NCI-H526 (cell line): Measurements from ENCODE around the gene MTX2.

ENCODE experiments used
- DNase-seq, 2 experiments: peaks; one replicate each; lab custom pipeline; 2025; lab: John Stamatoyannopoulos, UW

MTX2 gene

DNA sequence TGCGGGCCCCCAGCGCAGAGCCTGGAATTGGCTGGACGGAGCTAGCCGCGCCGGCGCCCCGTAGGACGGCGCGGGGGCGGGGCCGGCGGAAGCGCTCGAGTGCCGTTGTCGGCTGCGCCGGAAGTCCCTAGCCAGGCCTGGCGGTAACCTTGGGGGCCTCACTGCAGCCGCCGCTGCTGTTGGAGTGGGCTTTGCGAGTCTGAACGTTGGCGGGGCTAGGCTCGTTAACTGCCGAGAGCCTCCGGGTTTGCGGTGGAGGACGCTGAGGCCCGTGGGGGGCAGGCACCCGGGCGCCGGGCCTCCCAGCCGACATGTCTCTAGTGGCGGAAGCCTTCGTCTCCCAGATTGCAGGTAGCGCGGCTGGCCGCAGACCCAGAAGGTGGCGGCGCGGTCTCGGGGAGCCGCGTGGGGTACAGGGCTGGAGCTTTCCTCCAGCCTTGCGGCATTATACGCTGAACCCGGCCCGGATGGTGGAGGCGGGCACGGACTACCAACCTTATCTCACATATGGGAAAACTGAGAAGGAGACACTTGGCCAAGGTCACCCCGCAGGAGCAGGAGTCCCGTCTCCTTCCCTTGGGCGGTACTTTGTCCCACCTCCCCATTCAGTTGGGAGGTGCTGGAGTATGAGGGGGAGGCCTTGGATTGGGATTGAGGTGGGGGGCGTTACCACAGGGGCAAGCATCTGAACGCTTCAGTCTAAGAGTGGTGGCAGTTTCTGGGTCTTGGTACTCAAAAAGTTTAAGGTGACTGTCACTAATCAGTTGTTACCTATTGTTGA, at the start of gene MTX2:
Gene MTX2, plus strand, starts transcription at position 124 of the 781 bp plus-strand sequence. Its CDS starts 188 bp downstream, at position 312.
- DNase-seq, result peak; percentile 83 to 95

DNA sequence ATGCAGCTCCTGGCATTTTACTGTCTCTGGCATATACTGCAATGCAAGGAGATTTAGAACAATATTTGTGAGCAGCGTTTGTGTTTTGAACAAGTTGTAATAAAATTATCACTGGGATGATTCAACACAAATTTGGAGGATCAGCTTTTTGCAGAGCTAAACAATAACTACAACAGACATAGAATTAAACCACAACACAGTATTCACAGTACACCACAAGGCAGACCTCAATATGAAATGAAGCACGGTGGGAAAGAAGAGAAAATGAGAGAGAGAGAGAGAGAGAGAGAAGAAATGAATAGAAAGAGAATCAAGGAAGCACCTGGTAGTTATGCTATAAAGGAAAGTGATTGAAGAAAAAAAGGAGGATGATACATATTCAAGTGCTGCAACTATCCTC, 41.4 kb upstream of the MTX2 start:
- DNase-seq, result no peak

DNA sequence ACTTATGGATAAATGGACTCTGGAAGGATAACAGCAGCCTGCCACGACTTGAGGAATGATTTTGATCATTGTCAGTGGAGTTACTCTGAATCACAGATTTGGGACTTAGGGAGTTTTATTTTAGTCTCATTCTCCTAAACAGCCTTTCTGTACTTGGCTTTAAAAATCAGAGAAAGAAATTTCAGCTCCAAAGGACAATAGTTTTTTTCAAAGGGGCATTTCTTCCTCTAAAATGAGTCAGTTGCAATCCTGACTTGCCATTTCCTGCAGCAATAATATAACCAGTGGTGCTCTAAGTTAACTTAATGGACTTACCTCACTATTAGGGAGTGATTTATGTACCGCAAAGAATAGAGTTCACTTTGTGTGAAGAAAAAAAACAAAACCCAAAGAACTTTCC, 35.1 kb upstream of the MTX2 start:
- no peak for DNase-seq

DNA sequence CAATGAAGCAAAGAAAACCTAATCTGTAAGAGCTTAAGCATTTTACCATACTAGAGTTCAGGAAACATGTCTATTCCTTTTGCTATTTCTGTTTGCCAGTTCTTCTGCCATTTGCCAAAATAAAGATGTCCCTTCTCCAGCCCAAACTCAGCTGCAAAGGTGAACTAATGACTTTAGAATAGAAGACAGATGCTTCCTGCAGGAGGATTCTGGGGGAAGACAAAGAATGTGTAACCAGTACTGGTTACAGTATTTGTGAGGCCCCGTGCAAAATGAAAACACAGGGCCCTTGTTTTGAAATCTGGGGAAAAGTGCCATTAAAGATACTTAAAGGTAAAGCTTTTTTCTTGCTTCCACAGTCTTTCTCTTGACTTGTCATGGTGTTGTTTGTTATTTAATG, 34.3 kb upstream of the MTX2 start:
- no peak for DNase-seq

DNA sequence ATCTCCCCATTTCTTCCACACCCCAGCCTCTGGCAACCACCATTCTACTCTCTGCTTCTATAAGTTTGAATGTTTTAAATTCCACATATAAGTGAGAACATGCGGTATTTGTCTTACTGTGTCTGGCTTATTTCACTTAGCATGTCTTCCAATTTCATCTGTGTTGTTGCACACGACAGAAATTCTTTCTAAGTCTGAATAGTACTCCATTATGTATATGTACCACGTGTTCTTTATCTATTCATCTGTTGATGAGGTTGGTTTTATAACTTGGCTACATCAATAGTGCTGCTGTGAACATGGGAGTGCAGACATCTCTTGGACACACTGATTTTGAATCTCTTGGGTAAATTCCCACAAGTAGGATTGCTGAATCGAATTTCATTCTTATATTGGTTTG, 31.8 kb upstream of the MTX2 start:
- DNase-seq, result no peak

DNA sequence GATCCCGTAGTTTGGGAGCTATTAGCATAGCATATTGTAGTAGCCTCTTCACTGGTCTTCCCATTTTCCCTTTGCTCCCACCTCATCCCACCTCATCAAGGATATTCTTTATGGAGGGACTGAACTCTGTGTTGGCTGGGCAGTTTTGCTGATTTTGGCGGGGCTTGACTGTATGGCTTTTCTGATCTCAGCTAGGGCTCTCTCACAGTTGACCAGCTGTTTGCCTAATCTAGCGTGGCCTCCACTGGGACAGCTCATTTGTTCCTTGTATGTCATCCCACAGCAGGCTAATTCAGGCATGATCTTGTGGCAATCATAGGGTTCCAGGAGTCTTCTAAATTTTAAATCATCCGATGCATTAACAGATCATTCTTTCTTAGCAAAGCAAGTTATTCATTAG, 30.2 kb upstream of the MTX2 start:
- no peak for DNase-seq

DNA sequence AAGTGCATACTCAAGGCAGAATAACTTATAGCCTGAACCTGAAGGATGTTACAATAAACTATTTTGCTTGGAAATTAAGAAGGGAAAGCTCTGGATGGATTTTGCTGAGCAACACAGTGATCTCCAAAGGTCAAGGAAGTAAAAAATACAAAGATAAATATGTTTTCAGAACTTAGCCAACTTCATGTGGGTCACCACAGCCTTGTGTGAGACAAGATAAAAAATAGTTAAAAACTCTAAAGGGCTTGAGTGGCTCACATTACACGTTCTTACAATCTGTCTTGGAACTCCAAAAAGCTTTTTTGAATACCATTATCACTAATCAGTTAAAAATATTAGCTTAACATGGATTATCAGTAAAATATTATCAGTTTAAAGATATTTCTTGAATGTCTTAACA, 28.9 kb upstream of the MTX2 start:
- no peak for DNase-seq

DNA sequence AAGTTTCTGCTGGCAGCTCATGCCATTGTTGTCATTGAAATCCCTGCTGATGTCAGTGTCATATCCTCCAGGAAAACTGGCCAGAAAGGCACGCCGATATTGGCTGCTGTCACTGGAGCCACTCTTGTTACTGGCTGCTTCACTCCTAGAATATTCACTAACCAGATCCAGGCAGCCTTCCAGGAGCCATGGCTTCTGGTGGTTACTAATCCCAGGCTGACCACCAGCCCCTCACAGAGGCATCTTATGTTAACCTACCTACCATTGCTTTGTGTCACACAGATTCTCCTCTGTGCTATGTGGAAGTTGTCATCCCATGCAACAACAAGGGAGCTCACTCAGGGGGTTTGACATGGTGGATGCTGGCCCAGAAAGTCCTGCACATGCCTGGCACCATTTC, 27.0 kb upstream of the MTX2 start:
- DNase-seq, result no peak

DNA sequence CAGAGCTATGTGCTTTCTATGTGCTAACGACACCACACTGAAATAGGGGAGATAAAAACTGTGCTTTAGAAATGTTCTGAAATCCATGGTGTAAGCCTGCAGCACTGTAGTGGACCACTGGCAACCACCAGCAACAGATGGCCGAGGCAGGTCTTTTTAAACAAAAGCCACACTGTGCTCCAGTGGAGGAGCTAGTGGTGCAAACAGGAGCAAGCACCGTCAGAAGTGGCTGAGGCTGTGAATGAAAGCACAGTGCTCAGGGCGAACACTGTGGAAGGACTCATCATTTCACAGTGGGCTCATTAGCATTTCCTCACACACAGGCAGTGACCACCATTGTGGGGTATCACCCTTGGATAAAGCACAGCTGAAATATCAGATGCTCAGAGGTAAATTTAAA, 22.9 kb upstream of the MTX2 start:
- no peak for DNase-seq

DNA sequence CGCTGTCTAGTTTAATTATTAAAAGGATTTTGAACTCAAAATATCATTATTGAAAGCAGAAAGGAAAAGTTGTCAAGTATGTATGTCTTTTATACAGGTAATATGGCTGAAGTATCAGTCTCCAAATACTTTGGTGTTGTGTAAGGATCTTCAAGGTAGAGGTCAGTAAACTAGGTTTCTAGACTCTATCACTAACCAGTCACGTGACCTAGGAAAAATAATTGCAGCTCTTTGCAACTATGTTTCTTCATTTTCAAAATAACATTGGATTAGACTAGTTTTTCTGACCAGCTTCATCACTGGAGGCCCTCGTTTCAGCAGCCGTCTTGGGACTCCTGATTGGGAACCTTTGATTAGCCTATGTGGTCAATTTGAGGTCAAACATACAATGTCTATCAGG, 21.4 kb upstream of the MTX2 start:
- DNase-seq, result no peak

DNA sequence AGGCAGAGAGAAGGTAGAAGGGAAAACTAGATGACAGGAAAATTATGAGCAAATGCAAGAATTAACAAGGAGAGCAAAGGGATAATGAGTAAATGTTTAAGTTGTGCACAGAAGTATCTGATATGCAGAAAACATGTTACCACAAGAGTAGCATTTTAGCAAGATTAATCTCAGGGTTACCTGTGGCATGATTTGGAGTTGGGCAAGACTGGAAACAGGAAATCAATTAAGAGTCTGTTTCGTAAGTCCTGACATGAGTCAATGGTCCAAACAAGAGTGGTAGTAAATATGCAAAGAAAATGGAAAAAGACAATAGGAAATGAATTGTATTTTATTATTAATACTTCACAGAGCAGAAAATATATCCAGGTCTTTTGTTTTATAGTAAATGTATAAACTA, 17.3 kb upstream of the MTX2 start:
- no peak for DNase-seq

DNA sequence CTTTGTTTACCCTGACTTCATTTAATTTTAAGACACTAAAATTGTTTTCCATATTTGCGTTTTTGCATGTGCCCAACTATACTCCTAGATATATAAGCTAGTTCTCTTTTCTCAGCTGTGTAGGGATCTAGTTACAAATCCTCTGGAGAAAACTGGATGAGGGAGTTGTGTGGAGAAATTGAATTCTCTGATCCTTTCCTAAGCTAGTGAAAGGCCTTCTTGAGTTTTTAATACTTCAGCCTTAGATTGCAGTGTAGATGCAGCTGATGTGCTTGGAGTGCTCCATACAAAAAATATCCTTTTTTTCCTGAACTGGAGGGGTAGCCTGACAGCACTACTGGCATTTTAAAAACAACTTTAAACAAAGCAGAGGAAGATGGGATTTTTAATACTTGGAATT, 8.6 kb upstream of the MTX2 start:
- peak in 1 of 2 experiments; percentile 11 for DNase-seq

DNA sequence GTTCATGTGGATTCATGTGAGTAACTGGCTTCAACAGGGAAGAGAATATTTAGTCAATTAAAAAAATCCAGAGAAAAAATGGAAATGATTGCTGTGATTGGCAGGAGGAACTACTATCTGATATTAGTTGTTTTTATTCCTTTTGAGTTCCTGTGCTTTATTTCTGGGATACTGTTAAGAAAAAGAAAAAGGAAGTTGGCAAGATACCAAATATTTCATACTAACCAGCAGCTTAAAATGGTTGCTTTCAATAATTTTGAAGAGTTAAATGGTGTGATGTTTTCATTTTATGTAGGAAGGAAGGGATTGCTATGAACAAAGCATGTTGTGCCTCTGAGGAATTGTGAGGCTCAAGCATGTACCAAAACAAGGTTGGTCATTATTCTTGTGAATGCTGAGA, 8.1 kb upstream of the MTX2 start:
- DNase-seq, result no peak

DNA sequence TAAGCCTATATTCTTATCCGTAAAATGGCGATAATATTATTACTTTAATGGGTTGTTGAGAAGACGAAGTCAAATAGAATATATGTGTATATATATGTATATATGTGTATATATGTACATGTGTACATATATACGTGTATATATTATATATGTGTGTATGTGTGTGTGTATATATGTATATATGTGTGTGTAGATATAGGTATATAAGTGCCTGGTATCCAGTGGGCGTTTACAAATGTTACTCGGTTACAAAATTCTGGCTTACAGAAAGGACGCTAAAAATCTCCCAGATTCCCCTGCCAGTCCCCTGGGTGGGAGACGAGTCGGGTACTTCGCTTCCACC, 295 bp upstream of the MTX2 start:
- DNase-seq, result no peak

DNA sequence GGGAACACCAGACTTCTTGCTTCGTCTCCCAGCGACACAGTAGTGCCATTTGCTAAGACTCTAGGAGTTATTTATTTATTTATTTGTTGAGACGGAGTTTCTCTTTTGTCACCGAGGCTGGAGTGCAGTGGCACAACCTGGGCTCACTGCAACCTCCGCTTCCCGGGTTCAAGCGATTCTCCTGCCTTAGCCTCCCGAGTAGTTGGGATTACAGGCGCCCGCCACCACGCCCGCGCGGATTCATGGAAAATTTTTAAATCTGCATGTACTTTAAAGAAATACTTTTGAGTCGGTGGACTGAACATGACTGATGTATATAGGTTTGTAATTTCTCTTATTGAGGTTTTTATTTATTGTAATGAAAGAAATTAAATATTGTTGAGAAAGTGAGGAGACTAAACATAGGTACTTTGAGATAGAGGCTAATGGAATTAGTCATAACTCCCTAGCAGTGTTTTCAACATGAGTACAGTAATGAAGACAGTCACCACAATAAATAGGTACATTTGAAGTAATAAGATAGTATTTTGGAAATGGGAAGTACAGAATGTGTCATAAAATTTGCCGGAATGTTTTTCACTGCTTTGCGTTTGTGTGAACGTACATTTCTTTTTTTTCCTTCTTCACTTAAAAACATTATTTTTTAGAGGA, 983 bp downstream of the MTX2 start:
- DNase-seq, result peak in 1 of 2 experiments; percentile 43

DNA sequence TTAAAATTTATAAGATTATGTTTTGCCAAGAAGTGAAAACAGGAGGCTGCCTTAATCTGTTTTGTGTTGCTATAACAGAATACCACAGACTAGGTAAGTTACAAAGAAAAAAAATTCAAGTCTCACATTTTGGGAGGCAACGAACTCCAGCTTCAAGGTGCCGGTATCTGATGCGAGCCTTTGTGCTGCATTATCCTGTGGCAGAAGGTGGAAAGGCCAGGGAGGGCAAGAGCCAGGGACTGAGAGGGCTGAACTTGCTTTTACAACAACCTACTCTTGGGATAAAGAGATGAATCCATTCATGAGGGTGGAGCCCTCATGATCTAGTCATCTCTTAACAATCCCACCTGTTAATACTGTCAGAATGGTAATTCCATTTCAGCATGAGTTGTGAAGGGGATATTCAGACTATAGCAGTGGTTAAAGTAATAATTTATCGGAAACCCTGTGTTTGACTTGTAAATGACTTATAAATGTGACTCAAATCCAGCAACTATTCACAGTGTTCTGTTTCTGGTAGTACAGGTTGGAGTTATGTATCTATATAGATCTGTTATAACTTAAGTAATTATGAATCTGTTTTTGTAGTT, 3.7 kb downstream of the MTX2 start:
- DNase-seq, result peak in 1 of 2 experiments; percentile 11

DNA sequence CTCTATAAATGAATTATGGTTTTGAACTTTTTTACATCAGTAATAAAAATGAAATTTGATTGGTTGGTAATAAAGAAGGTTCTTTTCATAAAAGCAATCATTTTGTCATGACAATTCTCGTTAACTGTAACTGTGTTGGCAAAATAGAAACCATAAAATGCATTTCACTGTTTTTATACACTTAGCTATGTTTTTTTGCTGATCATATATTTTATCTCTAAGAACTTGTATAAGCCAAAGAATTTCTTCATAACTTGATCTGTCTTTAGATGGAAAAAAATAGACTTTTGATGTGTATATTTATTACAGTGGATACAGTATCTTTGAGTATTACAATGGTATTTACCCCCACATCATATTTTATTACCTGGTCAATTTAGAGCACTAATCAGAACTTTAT, 9.7 kb downstream of the MTX2 start:
- no peak for DNase-seq

DNA sequence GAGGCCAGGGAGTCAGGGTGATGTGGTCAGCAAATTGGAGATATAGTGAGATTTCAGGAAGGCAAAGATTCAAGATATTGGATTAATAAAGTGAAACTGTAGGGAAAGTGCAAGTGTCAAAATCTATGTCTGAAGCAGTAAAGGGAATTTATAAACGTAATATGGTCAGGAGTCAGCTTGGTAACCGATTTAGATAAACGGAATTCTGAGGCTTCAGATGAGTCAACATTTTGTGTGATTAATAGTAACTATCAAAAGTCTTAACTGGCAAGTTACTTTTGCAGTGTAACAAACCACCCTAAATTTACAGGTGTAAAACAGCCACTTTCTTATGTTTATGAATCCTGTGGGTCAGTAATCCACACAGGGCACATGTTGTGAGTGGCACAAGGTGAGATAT, 10.9 kb downstream of the MTX2 start:
- no peak for DNase-seq

DNA sequence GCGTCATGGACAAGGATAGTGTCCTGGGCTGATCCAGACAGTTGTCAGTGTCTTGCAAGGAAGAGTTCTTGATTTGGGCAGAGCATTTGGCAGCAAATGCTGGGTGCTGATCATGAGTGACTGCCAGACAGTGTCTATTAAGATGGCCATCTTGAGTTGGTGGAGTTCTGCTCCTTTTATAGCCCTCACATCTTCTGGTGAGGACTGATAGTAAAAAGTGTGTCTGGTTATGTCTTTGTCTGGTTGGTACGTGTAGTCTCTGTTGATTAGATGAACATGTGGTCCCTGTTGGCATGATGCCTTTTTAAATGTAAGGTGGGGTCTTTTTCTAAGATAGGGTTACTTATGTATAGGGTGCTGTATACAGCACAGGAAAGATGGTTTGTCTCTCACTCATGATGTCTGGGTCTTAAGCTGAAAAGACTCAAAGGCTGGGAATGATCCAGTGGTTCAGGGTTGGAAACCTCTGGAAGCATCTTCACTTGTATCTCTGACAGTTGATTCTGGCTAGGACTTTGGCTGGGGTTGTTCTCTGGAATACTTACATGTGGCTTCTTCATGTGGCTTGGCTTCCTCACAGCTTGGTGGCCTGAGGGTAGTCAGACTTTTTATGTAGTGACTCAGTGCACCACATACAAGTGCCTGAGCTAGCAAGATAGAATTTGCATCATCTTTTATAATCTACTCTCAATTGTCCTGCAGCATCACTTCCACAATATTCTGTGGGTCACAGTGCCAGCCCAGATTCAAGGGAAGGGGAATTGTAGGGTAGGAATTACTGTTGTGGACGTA, 11.8 kb downstream of the MTX2 start:
- DNase-seq, result no peak

DNA sequence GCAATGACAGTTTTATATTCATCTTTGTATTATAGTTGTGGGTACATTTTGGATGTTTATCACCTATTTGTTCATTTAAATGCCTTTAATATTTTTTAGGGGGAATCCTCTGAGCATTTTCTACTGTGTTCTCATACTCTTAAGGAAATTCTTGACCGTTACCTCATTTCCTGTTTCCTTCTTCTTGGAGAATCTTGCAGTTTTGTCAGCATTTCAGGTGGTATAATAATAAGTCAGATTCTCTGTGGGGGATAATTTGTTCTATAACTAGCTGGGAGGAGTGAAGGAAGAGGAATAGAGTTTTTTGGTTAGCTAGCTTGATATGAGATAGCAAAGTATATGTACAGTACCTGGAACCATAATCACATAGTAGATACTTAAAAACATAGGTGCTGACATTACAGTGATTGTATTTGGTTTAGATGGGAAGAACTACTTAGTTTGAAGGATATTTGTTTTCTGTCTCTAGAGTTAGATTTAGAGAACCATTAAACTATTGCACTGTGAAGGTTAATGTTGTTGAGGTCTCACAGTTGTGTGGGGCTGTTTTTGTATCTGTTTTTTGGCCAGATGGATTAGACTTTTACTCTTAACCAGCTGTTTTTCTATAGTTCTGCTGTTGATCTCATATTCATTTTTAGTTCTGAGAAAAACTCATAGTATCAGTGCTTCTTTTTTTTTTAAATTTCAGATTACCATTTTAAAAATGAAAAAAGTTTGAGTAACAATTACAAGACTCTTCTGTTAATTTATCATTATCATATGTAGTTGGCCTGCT, 14.2 kb downstream of the MTX2 start:
- DNase-seq, result no peak

DNA sequence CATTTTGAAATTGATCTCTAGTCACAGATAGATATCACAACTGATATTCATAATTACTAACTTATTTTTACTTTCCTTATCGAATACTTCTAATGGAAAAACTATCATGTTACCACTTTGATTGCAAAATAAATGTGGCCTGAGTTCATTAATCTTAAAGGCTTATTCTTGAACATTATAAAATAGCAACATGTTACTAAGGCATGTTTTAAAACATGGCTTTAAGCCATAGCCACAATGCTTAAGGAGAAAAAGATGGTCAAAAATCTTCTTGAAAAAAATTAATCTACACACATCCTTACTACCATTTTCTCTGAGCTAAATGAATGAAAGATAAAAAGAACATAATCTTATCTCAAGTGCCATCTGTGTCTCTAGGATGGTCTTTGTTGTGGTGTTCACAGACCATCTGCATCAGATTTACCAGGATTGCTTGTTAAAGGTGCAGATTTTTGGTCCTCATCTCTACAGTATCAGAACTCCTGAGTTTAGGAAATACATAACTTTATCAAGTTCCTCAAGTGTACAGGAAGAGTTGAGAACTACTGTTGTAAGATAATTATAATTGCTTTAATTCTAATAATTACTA, 15.3 kb downstream of the MTX2 start:
- no peak for DNase-seq

DNA sequence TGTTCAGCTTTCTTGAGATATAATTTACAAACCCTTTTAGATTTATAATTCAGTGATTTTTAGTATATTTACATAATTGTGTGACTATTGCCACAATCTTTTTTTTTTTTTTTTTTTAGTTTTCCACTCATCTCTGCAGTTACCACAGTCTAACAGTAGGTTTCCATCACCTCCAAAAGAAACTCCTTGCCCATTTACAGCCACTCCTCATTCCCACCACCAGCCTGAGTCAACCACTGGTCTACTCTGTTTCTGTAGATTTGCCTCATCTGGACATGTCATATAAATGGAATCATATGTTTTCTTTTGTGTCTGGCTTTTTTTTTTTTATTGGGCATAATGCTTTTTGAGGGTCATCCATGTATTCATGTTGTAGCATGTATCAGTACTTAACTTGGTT, 16.1 kb downstream of the MTX2 start:
- DNase-seq, result no peak
